Ovary (tissue), 9 donors: ENCODE measurements around the gene RIGI. TPM values are rescaled to one million over a fixed set of nuclear protein-coding genes. Genes with fewer than 3 reads are reported as not detected.
"Not testable (repeated sequence)": the region's sequence is repeated elsewhere in the genome, so short reads cannot be mapped to it uniquely, and the experiment has no call there.

Experiments used
- DNase-seq, 5 donors: peaks; one replicate each; pipeline ENCODE4 v3.0.0-alpha.2; 2019 to 2020
- H3K27ac ChIP-seq, 2 donors: fragments of 200-600 bp; one replicate each; pipeline versions ENCODE4 v1.5.1 to v1.8.0; 2019 to 2022
- H3K27me3 ChIP-seq: fragments of 200-600 bp; one replicate; pipeline ENCODE4 v1.8.0; 2022
- H3K36me3 ChIP-seq: fragments of 200-600 bp; sonication (generic); one replicate; pipeline ENCODE4 v1.5.1; 2019
- H3K4me1 ChIP-seq: one replicate; pipeline ENCODE4 v1.8.1; 2013; ENCODE audit warnings: mild to moderate bottlenecking, moderate library complexity; ENCODE audit not compliant: insufficient read depth
- H3K4me3 ChIP-seq: fragments of 200-600 bp; sonication (generic); one replicate; pipeline ENCODE4 v1.5.1; 2017
- H3K9me3 ChIP-seq, 2 donors: fragments of 200-600 bp in 1 of 2; sonication (generic) in 1 of 2; one replicate each; pipeline versions ENCODE4 v1.5.1 to v1.8.1; 2013 to 2019; ENCODE audit warnings: mild to moderate bottlenecking in 1 of 2, moderate library complexity in 1 of 2
- CTCF ChIP-seq, 3 donors: fragments of 450-650 bp in 2 of 3; fragments of 200-600 bp in 1 of 3; IDR thresholded peaks; one replicate each; pipeline versions ENCODE4 v1.5.1 to v1.8.0; 2016 to 2022; ENCODE audit warnings: antibody characterized with exemption in 3 of 3, mild to moderate bottlenecking in 1 of 3
- EP300 ChIP-seq: sonication (generic); formaldehyde crosslinking; IDR thresholded peaks from one replicate; pipeline ENCODE4 v1.6.1; 2017; ENCODE audit warnings: antibody characterized with exemption
- POLR2A ChIP-seq: fragments of 450-650 bp; IDR thresholded peaks from one replicate; pipeline ENCODE4 v1.6.1; 2017; ENCODE audit warnings: antibody characterized with exemption, mild to moderate bottlenecking, moderate library complexity
- WGBS, 3 donors: extraction: QIAGEN DNeasy Blood & Tissue Kit in 1 of 3; methylation state at CpG; one replicate each; pipeline versions ENCODE4 v1.1.5 to v1.1.7; 2013 to 2017; 5-methylcytosine and 5-hydroxymethylcytosine counted together
- intact Hi-C, 4 donors: fragments of 100-400 bp; cut with DNase I; formaldehyde crosslinking; loops; one replicate each; pipeline versions ENCODE4 v1.11.0 to v1.15.1; 2022 to 2023
- polyA plus RNA-seq, 2 donors: library from polyadenylated mRNA; stranded (reverse); fragments of 200-250 nt in 1 of 2; fragments of 350-450 nt in 1 of 2; fragmentation: Illumina TruSeq in 1 of 2; extraction: RNeasy Lipid Tissue Mini Kit (QIAGEN cat#74804) in 1 of 2; gene quantifications; one replicate each; pipeline ENCODE4 v1.2.3, GENCODE V29; 2013 to 2014
- total RNA-seq, 7 donors: library from RNA; depleted of rRNA in 2 of 7; stranded (reverse); fragments of >200 nt in 2 of 7; fragmentation: NEBNext Ultra II Directional in 3 of 7; extraction: Animal tissue kit (Norgen Biotek cat#: 25700) in 3 of 7; gene quantifications; one replicate each; pipeline versions ENCODE4 v1.1.0 to v1.2.4, GENCODE V29; 2016 to 2023
- donor health status: DM: no; HTN: no; CAD: no; lungs with moderate emphysema.
- donor health status: DM: no; HTN: no; CAD: no.
- donor health status: Bipolar disorder and iron deficiency.
- donor health status: DM: yes; HTN: yes; CAD: no.
- donor health status: DM: no; HTN: no; CAD: no.
- donor health status: DM: yes; HTN: yes; CAD: no.

Gene RIGI
- total and polyA plus RNA-seq, 9 donors, result 5.4 to 16.7 (median 7.1) TPM

GRCh38 chr9:32525709-32526030, 326 bp downstream of the RIGI start:
- no peak for DNase-seq
- no peak for TF ChIP-seq EP300
- 0% methylated on average over 4 of the region's 4 CpGs for WGBS, 3 donors
- H3K27ac ChIP-seq, result peak overlapping the region; percentile 77 to 85
- H3K4me1 ChIP-seq, result peaks cover 9% of the 10 kb centered on the region
- H3K36me3 ChIP-seq, result no peaks in the 10 kb centered on the region
- H3K4me3 ChIP-seq, result peak overlapping the region; percentile 59
- H3K9me3 ChIP-seq, result no peaks in the 10 kb centered on the region
- H3K27me3 ChIP-seq, result no peaks in the 10 kb centered on the region
- intact Hi-C loops, result loop anchor here in 2 of 4 donors (2.0 to 5.0 kb wide), 2 partner anchors 25 to 143 kb away; partner anchors contain the start of gene ACO1 (in 1 of the 2)

- Histone ChIP-seq H3K9me3 (no peaks in the 10 kb centered on the region), H3K4me3 (peak overlapping the region; percentile 59), H3K27me3 (no peaks in the 10 kb centered on the region), H3K4me1 (peaks cover 9% of the 10 kb centered on the region), H3K36me3 (no peaks in the 10 kb centered on the region), H3K27ac (peak overlapping the region; percentile 77 to 85)
- TF ChIP-seq CTCF (IDR thresholded peaks at IDR 0.05), result no peak
- no peak for TF ChIP-seq EP300
- TF ChIP-seq POLR2A, result no peak
- intact Hi-C loops, result loop anchor here in 1 of 4 donors (5.0 kb wide), 1 partner anchor 143 kb away; the partner anchor contains the start of gene ACO1
- 18 to 28% (median 24%) methylated on average over 22 of the region's 22 CpGs for WGBS, 3 donors
- DNase-seq, result peak in 1 of 5 donors; percentile 12
Measured at GRCh38 chr9:32524892-32525708, 896 bp downstream of the RIGI start.

GRCh38 chr9:32524558-32524891, 1.5 kb downstream of the RIGI start:
- not testable (repeated sequence) for H3K27ac ChIP-seq

GRCh38 chr9:32523910-32524309, 2.1 kb downstream of the RIGI start:
- peaks cover 9% of the 10 kb centered on the region for H3K4me1 ChIP-seq
- no peaks in the 10 kb centered on the region for H3K27me3 ChIP-seq
- intact Hi-C loops, result no loop called here
- H3K27ac ChIP-seq, result no peak overlapping the region
- DNase-seq, result no peak
- no peaks in the 10 kb centered on the region for H3K9me3 ChIP-seq
- TF ChIP-seq CTCF (IDR thresholded peaks at IDR 0.05) (no peak), EP300 (no peak), POLR2A (no peak)
- 84 to 87% (median 86%) methylated on average over 1 of the region's 1 CpG for WGBS, 3 donors
- no peaks in the 10 kb centered on the region for H3K36me3 ChIP-seq
- no peak overlapping the region for H3K4me3 ChIP-seq

More at GRCh38 chr9:32524558-32524891, 1.5 kb downstream of the RIGI start:
- intact Hi-C loops, H3K27me3 ChIP-seq, H3K36me3 ChIP-seq, DNase-seq, H3K9me3 ChIP-seq, H3K4me1 ChIP-seq: not testable (repeated sequence)
- peak overlapping the region; percentile 59 for H3K4me3 ChIP-seq
- 83 to 88% (median 88%) methylated on average over 11 of the region's 11 CpGs for WGBS, 3 donors

GRCh38 chr9:32518276-32518675, 7.7 kb downstream of the RIGI start:
- no peaks in the 10 kb centered on the region for H3K36me3 ChIP-seq
- TF ChIP-seq EP300 (no peak), CTCF (IDR thresholded peaks at IDR 0.05) (no peak), POLR2A (no peak)
- H3K4me3 ChIP-seq, result no peak overlapping the region
- no peaks in the 10 kb centered on the region for H3K9me3 ChIP-seq
- H3K4me1 ChIP-seq, result no peaks in the 10 kb centered on the region
- intact Hi-C loops, result no loop called here
- H3K27me3 ChIP-seq, result no peaks in the 10 kb centered on the region
- no peak for DNase-seq
- 83 to 89% (median 87%) methylated on average over 1 of the region's 1 CpG for WGBS, 3 donors
- H3K27ac ChIP-seq, result no peak overlapping the region
